ENCODE measurements around the gene PRMT5.

DNA sequence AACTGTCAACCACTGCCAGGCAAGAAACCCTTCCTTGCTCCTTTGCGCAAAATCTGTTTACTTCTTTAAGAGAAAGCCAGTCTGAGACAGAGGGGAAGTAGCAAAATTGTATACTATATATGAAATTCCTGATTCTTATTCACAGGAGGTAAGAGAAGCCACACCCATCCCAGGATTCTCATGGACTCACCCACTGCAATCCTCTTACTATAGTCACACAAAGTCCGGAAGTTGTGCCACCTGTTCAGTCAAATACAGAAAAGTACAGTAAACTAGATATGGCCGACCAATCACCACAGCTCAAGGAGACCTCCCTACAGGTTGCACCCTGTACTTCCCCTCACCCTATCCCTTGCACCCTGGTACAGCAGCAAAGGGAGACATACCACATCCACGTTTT lies 2.9 kb downstream of the PRMT5 start:
- TF ChIP-seq, protein P1, sequence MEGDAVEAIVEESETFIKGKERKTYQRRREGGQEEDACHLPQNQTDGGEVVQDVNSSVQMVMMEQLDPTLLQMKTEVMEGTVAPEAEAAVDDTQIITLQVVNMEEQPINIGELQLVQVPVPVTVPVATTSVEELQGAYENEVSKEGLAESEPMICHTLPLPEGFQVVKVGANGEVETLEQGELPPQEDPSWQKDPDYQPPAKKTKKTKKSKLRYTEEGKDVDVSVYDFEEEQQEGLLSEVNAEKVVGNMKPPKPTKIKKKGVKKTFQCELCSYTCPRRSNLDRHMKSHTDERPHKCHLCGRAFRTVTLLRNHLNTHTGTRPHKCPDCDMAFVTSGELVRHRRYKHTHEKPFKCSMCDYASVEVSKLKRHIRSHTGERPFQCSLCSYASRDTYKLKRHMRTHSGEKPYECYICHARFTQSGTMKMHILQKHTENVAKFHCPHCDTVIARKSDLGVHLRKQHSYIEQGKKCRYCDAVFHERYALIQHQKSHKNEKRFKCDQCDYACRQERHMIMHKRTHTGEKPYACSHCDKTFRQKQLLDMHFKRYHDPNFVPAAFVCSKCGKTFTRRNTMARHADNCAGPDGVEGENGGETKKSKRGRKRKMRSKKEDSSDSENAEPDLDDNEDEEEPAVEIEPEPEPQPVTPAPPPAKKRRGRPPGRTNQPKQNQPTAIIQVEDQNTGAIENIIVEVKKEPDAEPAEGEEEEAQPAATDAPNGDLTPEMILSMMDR (optimal IDR thresholded peaks at IDR 0.05 in 1 of 3, IDR thresholded peaks at IDR 0.05 in 1 of 3, conservative IDR thresholded peaks at IDR 0.05 in 1 of 3; ENCODE audit: extremely low read depth in 1 of 3, insufficient read depth in 2 of 3, low read length in 3 of 3) = no peak
- no peak for TF ChIP-seq EZH2 (IDR thresholded peaks at IDR 0.05; ENCODE audit: low read length)
